Measurements from ENCODE around the gene LDLRAD4. TPM values are rescaled to one million over a fixed set of nuclear protein-coding genes. Genes with fewer than 3 reads are reported as not detected.

Gene LDLRAD4
- total RNA-seq, 1 experiment from 2014 or later, result not detected

- ChIA-PET POLR2A (ENCODE audit: unreplicated experiment) (no interaction called here), CTCF (no interaction called here)
- Histone ChIP-seq H3K9ac (ENCODE audit: low read length) (no peak overlapping the region), H3F3A (ENCODE audit: low read length, unreplicated experiment) (no peaks in the 10 kb centered on the region), H3K4me1 (ENCODE audit: insufficient read depth, low read length) (no peaks in the 10 kb centered on the region), H3K9me3 (ENCODE audit: low read length) (no peaks in the 10 kb centered on the region), H3K4me3 (ENCODE audit: low read length) (no peak overlapping the region), H3K4me2 (ENCODE audit: low read length) (no peak overlapping the region), H3K9me2 (replicated peaks; ENCODE audit: low read length) (no peaks in the 10 kb centered on the region), H3K27me3 (ENCODE audit: low read length) (peaks cover 84% of the 10 kb centered on the region), H3K79me2 (ENCODE audit: low read length) (no peaks in the 10 kb centered on the region), H3K36me3 (ENCODE audit: low read depth, low read length) (no peaks in the 10 kb centered on the region), H2AFZ (ENCODE audit: low read length) (no peak overlapping the region), H4K20me1 (ENCODE audit: low read length) (no peaks in the 10 kb centered on the region), H3K27ac (ENCODE audit: low read length) (no peak overlapping the region)
- intact Hi-C loops (cut with micrococcal nuclease), result no loop called here
- ATAC-seq, result no peak
- TF ChIP-seq CTCF (conservative IDR thresholded peaks at IDR 0.05; ENCODE audit: low read depth, low read length), result no peak
- no peak for TF ChIP-seq EZH2 (IDR thresholded peaks at IDR 0.05; ENCODE audit: low read length, unreplicated experiment)
- no peak for TF ChIP-seq EZH2phosphoT487 (IDR thresholded peaks at IDR 0.05; ENCODE audit: borderline replicate concordance, low read length)
- no TSS peak for BruUV-seq (replicated peaks)
- DNase-seq, result no peak
These were observed 68.8 kb downstream of the LDLRAD4 start for GRCh38 chr18:13287372-13287771.

- POLR2A ChIA-PET (ENCODE audit: unreplicated experiment), result no interaction called here
These were observed 70.1 kb downstream of the LDLRAD4 start for GRCh38 chr18:13288509-13289133.

More at GRCh38 chr18:13288509-13289133, 70.1 kb downstream of the LDLRAD4 start:
- H3F3A ChIP-seq (ENCODE audit: low read length, unreplicated experiment), result no peaks in the 10 kb centered on the region
- no peaks in the 10 kb centered on the region for H4K20me1 ChIP-seq (ENCODE audit: low read length)
- H3K27ac ChIP-seq (ENCODE audit: low read length), result no peak overlapping the region
- H3K36me3 ChIP-seq (ENCODE audit: low read depth, low read length), result no peaks in the 10 kb centered on the region
- no peaks in the 10 kb centered on the region for H3K9me3 ChIP-seq (ENCODE audit: low read length)
- no peak overlapping the region for H2AFZ ChIP-seq (ENCODE audit: low read length)
- H3K9me2 ChIP-seq (replicated peaks; ENCODE audit: low read length), result no peaks in the 10 kb centered on the region
- BruUV-seq (replicated peaks), result no TSS peak
- peaks cover 89% of the 10 kb centered on the region for H3K27me3 ChIP-seq (ENCODE audit: low read length)
- no peak for TF ChIP-seq EZH2phosphoT487 (IDR thresholded peaks at IDR 0.05; ENCODE audit: borderline replicate concordance, low read length)
- no peak for TF ChIP-seq EZH2 (IDR thresholded peaks at IDR 0.05; ENCODE audit: low read length, unreplicated experiment)
- TF ChIP-seq CTCF (conservative IDR thresholded peaks at IDR 0.05; ENCODE audit: low read depth, low read length), result no peak
- H3K9ac ChIP-seq (ENCODE audit: low read length), result no peak overlapping the region
- H3K79me2 ChIP-seq (ENCODE audit: low read length), result no peaks in the 10 kb centered on the region
- CTCF ChIA-PET, result no interaction called here
- intact Hi-C loops (cut with micrococcal nuclease), result no loop called here
- no peak for ATAC-seq
- H3K4me3 ChIP-seq (ENCODE audit: low read length), result no peak overlapping the region
- H3K4me2 ChIP-seq (ENCODE audit: low read length), result no peak overlapping the region
- no peak for DNase-seq
- no peaks in the 10 kb centered on the region for H3K4me1 ChIP-seq (ENCODE audit: insufficient read depth, low read length)
